ENCODE results near the gene RPS6KA5.
"Not testable (repeated sequence)": the region's sequence is repeated elsewhere in the genome, so short reads cannot be mapped to it uniquely, and the experiment has no call there.

The RPS6KA5 gene

GRCh38 chr14:90890322-90891020 lies 170.0 kb downstream of the RPS6KA5 start:
- FAIRE-seq (no peak), DNase-seq (ENCODE audit: insufficient read length, low spot score) (no peak)

- DNase-seq (ENCODE audit: insufficient read length, low spot score) (no peak), FAIRE-seq (no peak)
Observed at GRCh38 chr14:90886297-90886815, 174.1 kb downstream of the RPS6KA5 start.

- no peak for FAIRE-seq
- no peak for DNase-seq (ENCODE audit: insufficient read length, low spot score)
Observed at GRCh38 chr14:90883782-90884181, 176.7 kb downstream of the RPS6KA5 start.

- FAIRE-seq (no peak), DNase-seq (ENCODE audit: insufficient read length, low spot score) (no peak)
Observed at GRCh38 chr14:90883197-90883596, 177.2 kb downstream of the RPS6KA5 start.

GRCh38 chr14:90880282-90880681 lies 180.2 kb downstream of the RPS6KA5 start:
- no peak for DNase-seq (ENCODE audit: insufficient read length, low spot score)
- FAIRE-seq: no peak

- FAIRE-seq (no peak), DNase-seq (ENCODE audit: insufficient read length, low spot score) (no peak)
Observed at GRCh38 chr14:90874599-90874998, 185.8 kb downstream of the RPS6KA5 start.

- DNase-seq (ENCODE audit: insufficient read length, low spot score): peak; percentile 24
- no peak for FAIRE-seq
Observed at GRCh38 chr14:90871605-90872233, 188.7 kb downstream of the RPS6KA5 start.

GRCh38 chr14:90870950-90871604 lies 189.4 kb downstream of the RPS6KA5 start:
- FAIRE-seq (no peak), DNase-seq (ENCODE audit: insufficient read length, low spot score) (no peak)

GRCh38 chr14:90867501-90867900 lies 192.9 kb downstream of the RPS6KA5 start:
- FAIRE-seq (no peak), DNase-seq (ENCODE audit: insufficient read length, low spot score) (no peak)

GRCh38 chr14:90866833-90867232 lies 193.6 kb downstream of the RPS6KA5 start:
- no peak for FAIRE-seq
- no peak for DNase-seq (ENCODE audit: insufficient read length, low spot score)

GRCh38 chr14:90864741-90865140 lies 195.7 kb downstream of the RPS6KA5 start:
- no peak for DNase-seq (ENCODE audit: insufficient read length, low spot score)
- no peak for FAIRE-seq

- FAIRE-seq (no peak), DNase-seq (ENCODE audit: insufficient read length, low spot score) (no peak)
Observed at GRCh38 chr14:90858511-90858910, 201.9 kb downstream of the RPS6KA5 start.

- DNase-seq (ENCODE audit: insufficient read length, low spot score) (no peak), FAIRE-seq (no peak)
Observed at GRCh38 chr14:90857866-90858265, 202.6 kb downstream of the RPS6KA5 start.

- FAIRE-seq; DNase-seq (ENCODE audit: insufficient read length, low spot score): not testable (repeated sequence)
Observed at GRCh38 chr14:90856115-90856514, 204.3 kb downstream of the RPS6KA5 start.

- no peak for FAIRE-seq
- no peak for DNase-seq (ENCODE audit: insufficient read length, low spot score)
Observed at GRCh38 chr14:90853116-90853515, 207.3 kb downstream of the RPS6KA5 start.

- DNase-seq (ENCODE audit: insufficient read length, low spot score) (no peak), FAIRE-seq (no peak)
Observed at GRCh38 chr14:90851327-90852036, 209.0 kb downstream of the RPS6KA5 start.

GRCh38 chr14:90850487-90850886 lies 210.0 kb downstream of the RPS6KA5 start:
- no peak for FAIRE-seq

GRCh38 chr14:90849787-90850444 lies 210.5 kb downstream of the RPS6KA5 start:
- no peak for FAIRE-seq
- no peak for DNase-seq (ENCODE audit: insufficient read length, low spot score)

More at GRCh38 chr14:90850487-90850886, 210.0 kb downstream of the RPS6KA5 start:
- peak; percentile 75 for DNase-seq (ENCODE audit: insufficient read length, low spot score)

GRCh38 chr14:90848944-90849731 lies 211.3 kb downstream of the RPS6KA5 start:
- DNase-seq (ENCODE audit: insufficient read length, low spot score) (no peak), FAIRE-seq (no peak)

GRCh38 chr14:90846511-90846910 lies 213.9 kb downstream of the RPS6KA5 start:
- DNase-seq (ENCODE audit: insufficient read length, low spot score) (no peak), FAIRE-seq (no peak)
